ENCODE data around the gene LIG3. TPM values are rescaled to one million over a fixed set of nuclear protein-coding genes. Genes with fewer than 3 reads are reported as not detected.
"Not testable (repeated sequence)": the region's sequence is repeated elsewhere in the genome, so short reads cannot be mapped to it uniquely, and the experiment has no call there.

LIG3 gene
- total RNA-seq, 1 donor from 2014 or later, result 24.5 TPM

DNA sequence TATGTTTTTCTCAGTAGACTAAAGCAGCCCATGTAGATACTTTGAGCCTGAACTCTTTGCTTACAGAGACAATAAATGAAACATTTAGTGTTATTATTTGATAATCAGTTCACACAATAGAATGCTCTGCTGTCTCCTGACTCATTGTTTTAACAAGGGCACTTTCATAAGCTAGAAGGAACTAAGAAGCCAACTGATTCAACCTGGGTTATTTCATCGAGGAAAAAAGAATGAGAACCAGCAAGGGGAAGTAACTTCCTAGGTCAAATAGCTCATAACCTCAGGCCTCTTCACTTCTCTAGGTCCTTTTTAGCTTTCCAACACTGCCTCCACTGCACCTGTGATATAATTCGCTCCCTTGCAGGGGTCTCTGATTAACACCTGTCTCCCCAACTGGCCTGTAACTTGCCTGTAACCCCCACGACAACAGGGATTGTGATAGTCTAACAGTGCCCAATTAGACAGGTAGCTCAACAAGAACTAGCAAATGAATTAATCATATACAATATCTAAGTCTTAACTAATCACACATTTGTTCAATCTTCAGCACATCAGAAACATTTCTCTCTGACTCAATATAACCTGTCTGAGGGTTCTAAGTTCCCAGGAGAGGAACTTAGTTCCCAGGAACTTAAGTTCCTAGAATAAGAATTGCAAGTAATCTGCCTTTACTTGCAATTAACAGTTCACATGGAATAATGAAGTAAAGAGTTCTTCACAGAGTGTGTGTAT is 48.4 kb downstream of the LIG3 start:
- intact Hi-C loops (cut with DNase I), result no loop called here
- no peak overlapping the region for H3K4me3 ChIP-seq
- no peak for DNase-seq (ENCODE audit: low spot score in 2 of 2)
- no peaks in the 10 kb centered on the region for H3K27me3 ChIP-seq
- peaks cover 3 to 17% of the 10 kb centered on the region in 2 donors for H3K36me3 ChIP-seq
- H3K4me1 ChIP-seq, result no peaks in the 10 kb centered on the region
- no peaks in the 10 kb centered on the region for H3K9me3 ChIP-seq
- H3K27ac ChIP-seq, result no peak overlapping the region
- TF ChIP-seq, protein P1, sequence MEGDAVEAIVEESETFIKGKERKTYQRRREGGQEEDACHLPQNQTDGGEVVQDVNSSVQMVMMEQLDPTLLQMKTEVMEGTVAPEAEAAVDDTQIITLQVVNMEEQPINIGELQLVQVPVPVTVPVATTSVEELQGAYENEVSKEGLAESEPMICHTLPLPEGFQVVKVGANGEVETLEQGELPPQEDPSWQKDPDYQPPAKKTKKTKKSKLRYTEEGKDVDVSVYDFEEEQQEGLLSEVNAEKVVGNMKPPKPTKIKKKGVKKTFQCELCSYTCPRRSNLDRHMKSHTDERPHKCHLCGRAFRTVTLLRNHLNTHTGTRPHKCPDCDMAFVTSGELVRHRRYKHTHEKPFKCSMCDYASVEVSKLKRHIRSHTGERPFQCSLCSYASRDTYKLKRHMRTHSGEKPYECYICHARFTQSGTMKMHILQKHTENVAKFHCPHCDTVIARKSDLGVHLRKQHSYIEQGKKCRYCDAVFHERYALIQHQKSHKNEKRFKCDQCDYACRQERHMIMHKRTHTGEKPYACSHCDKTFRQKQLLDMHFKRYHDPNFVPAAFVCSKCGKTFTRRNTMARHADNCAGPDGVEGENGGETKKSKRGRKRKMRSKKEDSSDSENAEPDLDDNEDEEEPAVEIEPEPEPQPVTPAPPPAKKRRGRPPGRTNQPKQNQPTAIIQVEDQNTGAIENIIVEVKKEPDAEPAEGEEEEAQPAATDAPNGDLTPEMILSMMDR (IDR thresholded peaks at IDR 0.05), result no peak

DNA sequence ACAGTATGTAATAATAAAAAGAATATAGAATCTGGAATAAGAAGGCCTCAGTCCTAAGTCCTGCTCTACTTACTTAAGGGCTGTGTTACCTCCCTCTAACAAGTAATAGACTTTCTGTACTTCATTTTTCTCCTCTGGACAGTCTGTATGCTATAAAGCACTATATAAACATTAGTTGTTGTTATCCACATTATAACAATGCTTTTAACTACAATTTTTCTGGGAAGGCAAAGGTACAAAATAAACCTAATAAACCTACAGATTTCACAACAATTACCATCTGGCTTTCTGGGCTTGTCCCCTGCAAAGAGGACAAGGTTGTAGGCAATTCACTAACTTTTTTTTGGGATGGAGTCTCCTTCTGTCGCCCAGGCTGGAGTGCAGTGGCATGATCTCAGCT is 50.5 kb downstream of the LIG3 start:
- Histone ChIP-seq H3K36me3 (peaks cover under 1 to 8% of the 10 kb centered on the region in 2 donors), H3K4me1 (no peaks in the 10 kb centered on the region), H3K9me3 (no peaks in the 10 kb centered on the region), H3K27ac (no peak overlapping the region), H3K4me3 (no peak overlapping the region), H3K27me3 (no peaks in the 10 kb centered on the region)
- intact Hi-C loops (cut with DNase I), result no loop called here
- TF ChIP-seq, protein P1 (IDR thresholded peaks at IDR 0.05), result no peak
- no peak for DNase-seq (ENCODE audit: low spot score in 2 of 2)

DNA sequence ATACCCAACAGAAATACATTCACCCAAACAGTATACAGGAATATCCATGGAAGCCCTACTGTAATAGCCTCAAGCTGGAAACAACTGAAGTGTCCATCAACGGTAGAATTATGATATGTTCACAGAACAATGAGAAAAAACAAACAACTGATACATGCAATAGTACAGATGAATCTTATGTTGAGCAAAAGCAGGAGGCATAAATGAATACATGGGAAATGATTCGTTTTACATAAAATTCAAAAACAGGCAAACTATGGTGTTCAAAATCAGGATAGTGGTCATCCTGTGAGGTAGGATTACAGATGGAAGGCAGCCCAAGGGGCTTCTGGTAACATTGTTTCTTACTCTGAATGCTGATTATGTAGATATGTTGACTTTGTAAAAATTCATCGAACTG is 58.1 kb downstream of the LIG3 start:
- intact Hi-C loops (cut with DNase I), result no loop called here
- TF ChIP-seq, protein P1 (IDR thresholded peaks at IDR 0.05), result no peak
- H3K4me3 ChIP-seq, result no peak overlapping the region
- no peaks in the 10 kb centered on the region for H3K27me3 ChIP-seq
- no peak overlapping the region for H3K27ac ChIP-seq
- no peaks in the 10 kb centered on the region for H3K9me3 ChIP-seq
- no peaks in the 10 kb centered on the region for H3K36me3 ChIP-seq
- no peaks in the 10 kb centered on the region for H3K4me1 ChIP-seq
- DNase-seq (ENCODE audit: low spot score in 2 of 2), result no peak

DNA sequence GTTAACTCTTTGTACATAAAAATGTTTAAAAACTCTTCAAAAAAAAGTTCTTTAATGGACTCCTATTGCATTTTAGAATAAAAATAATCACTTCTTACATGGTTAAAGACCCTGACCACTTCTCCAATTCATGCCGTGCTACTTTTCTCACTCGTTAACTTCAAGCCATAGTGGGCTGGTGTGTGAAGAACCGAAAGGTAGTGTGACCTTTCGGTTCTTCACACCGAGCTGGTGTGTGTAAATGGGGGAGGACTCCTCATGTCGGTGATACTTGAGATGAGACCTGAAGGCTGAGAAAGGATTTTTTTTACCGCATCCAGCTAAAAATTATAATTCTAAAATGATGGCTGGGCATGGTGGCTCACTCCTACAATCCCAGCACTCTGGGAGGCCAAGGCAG is 61.1 kb downstream of the LIG3 start:
- H3K4me3 ChIP-seq, result no peak overlapping the region
- intact Hi-C loops (cut with DNase I), result no loop called here
- no peaks in the 10 kb centered on the region for H3K36me3 ChIP-seq
- H3K4me1 ChIP-seq, result no peaks in the 10 kb centered on the region
- H3K9me3 ChIP-seq, result no peaks in the 10 kb centered on the region
- no peak overlapping the region for H3K27ac ChIP-seq
- no peak for DNase-seq (ENCODE audit: low spot score in 2 of 2)
- TF ChIP-seq, protein P1 (IDR thresholded peaks at IDR 0.05), result no peak
- H3K27me3 ChIP-seq, result no peaks in the 10 kb centered on the region

DNA sequence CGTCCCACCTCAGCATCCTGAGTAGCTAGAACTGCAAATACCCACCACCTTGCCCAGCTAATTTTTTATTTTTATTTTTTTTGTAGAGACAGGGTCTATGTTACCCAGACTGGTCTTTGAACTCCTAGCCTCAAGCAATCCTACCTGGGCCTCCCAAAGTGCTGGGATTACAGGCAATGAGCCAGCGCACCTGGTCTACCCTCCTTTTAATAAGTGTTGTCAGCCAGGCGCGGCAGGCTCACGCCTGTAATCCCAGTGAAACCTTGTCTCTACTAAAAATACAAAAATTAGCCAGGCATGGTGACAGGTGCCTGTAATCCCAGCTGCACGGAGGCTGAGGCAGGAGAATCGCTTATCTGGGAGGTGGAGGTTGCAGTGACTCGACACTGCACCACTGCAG is 63.9 kb downstream of the LIG3 start:
- Histone ChIP-seq H3K27ac (no peak overlapping the region), H3K4me1 (no peaks in the 10 kb centered on the region), H3K36me3 (no peaks in the 10 kb centered on the region), H3K4me3 (no peak overlapping the region), H3K27me3 (no peaks in the 10 kb centered on the region), H3K9me3 (no peaks in the 10 kb centered on the region)
- no peak for DNase-seq (ENCODE audit: low spot score in 2 of 2)
- intact Hi-C loops (cut with DNase I), result no loop called here
- TF ChIP-seq, protein P1 (IDR thresholded peaks at IDR 0.05), result no peak

DNA sequence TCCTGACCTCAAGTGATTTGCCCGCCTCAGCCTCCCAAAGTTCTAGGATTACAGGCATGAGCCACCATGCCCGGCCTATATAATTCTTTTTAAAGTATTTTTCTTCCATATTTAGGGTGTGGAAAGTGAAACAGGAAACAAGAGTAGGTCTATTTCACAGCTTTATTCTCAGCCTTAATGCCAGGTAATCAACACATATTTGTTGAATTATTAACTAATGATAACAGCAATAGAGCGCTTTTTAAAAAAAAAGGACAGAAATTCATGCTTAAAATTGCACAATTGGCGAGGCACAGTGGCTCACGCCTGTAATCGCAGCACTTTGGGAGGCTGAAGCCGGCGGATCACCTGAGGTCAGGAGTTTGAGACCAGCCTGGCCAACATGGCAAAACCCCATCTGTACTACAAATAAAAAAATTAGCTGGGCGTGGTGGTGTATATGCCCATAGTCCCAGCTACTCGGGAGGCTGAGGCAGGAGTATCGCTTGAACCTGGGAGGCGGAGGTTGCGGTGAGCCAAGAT is 65.2 kb downstream of the LIG3 start:
- H3K27me3 ChIP-seq; H3K4me3 ChIP-seq; intact Hi-C loops (cut with DNase I): not testable (repeated sequence)

More for the DNA sequence above, 65.2 kb downstream of the LIG3 start:
- H3K36me3 ChIP-seq; H3K27ac ChIP-seq; DNase-seq (ENCODE audit: low spot score in 2 of 2); H3K4me1 ChIP-seq; H3K9me3 ChIP-seq: not testable (repeated sequence)
